HUDEP-2 (cell line): ENCODE data around the gene RPS6KA1.
A peak's percentile ranks its signal among the peaks of the same experiment; 100 is the strongest.
"Not testable (repeated sequence)": the region's sequence is repeated elsewhere in the genome, so short reads cannot be mapped to it uniquely, and the experiment has no call there.

ENCODE experiments used
- DNase-seq, 76 experiments: peaks; one replicate each; lab custom pipeline; 2025; ENCODE audit not compliant: unreplicated experiment in 76 of 76; lab: John Stamatoyannopoulos, UW

The RPS6KA1 gene

GRCh38 chr1:26584588-26584987, 55.0 kb downstream of the RPS6KA1 start:
- not testable (repeated sequence) for DNase-seq

- no peak for DNase-seq
Observed at GRCh38 chr1:26585471-26585870, 55.9 kb downstream of the RPS6KA1 start.

GRCh38 chr1:26593385-26593784, 63.8 kb downstream of the RPS6KA1 start:
- no peak for DNase-seq

- not testable (repeated sequence) for DNase-seq
Observed at GRCh38 chr1:26594593-26594992, 65.0 kb downstream of the RPS6KA1 start.

GRCh38 chr1:26597629-26598039, 68.1 kb downstream of the RPS6KA1 start:
- peak in 30 of 76 experiments; percentile 10 to 77 (median 48) for DNase-seq

- DNase-seq, result peak in 2 of 76 experiments; percentile 9 to 14
Observed at GRCh38 chr1:26598890-26599289, 69.3 kb downstream of the RPS6KA1 start.

- peak in 37 of 76 experiments; percentile 1 to 75 (median 51) for DNase-seq
Observed at GRCh38 chr1:26602378-26602959, 72.9 kb downstream of the RPS6KA1 start.

- no peak for DNase-seq
Observed at GRCh38 chr1:26603856-26604255, 74.3 kb downstream of the RPS6KA1 start.

- no peak for DNase-seq
Observed at GRCh38 chr1:26607186-26607585, 77.6 kb downstream of the RPS6KA1 start.

GRCh38 chr1:26608895-26609294, 79.3 kb downstream of the RPS6KA1 start:
- DNase-seq, result no peak

GRCh38 chr1:26610781-26611180, 81.2 kb downstream of the RPS6KA1 start:
- DNase-seq, result no peak

GRCh38 chr1:26612627-26613026, 83.1 kb downstream of the RPS6KA1 start:
- not testable (repeated sequence) for DNase-seq

- DNase-seq, result no peak
Observed at GRCh38 chr1:26614655-26615411, 85.3 kb downstream of the RPS6KA1 start.

- no peak for DNase-seq
Observed at GRCh38 chr1:26616881-26617280, 87.3 kb downstream of the RPS6KA1 start.

- DNase-seq, result no peak
Observed at GRCh38 chr1:26618561-26618960, 89.0 kb downstream of the RPS6KA1 start.
